SU-DHL-6 (cell line): ENCODE results near the gene CHPF2.

Experiments
- H2AFZ ChIP-seq: fragments of 200-600 bp; sonication (generic); 2 replicates; pipeline ENCODE4 v1.6.1; 2014; ENCODE audit warnings: low read depth, mild to moderate bottlenecking, moderate library complexity, mixed read lengths, antibody characterized with exemption, low read length; ENCODE audit not compliant: severe bottlenecking
- H3F3A ChIP-seq: fragments of 200-600 bp; shearing (Covaris generic); 2 replicates; pipeline ENCODE4 v1.6.0; 2016; ENCODE audit warnings: antibody characterized with exemption, mild to moderate bottlenecking; ENCODE audit not compliant: insufficient read depth
- H3K27ac ChIP-seq: fragments of 200-600 bp; sonication (generic); 2 replicates; pipeline ENCODE4 v1.5.1; 2016; ENCODE audit warnings: low read depth, mild to moderate bottlenecking, low read length, moderate library complexity, mixed read lengths
- H3K27me3 ChIP-seq: fragments of 200-600 bp; sonication (generic), shearing (Covaris generic); 2 replicates; pipeline ENCODE4 v1.6.0; 2014; ENCODE audit warnings: mild to moderate bottlenecking, low read length
- H3K36me3 ChIP-seq: fragments of 200-600 bp; sonication (generic); 2 replicates; pipeline ENCODE4 v1.6.1; 2014; ENCODE audit warnings: mild to moderate bottlenecking, low read length, mixed read lengths
- H3K4me2 ChIP-seq: fragments of 300-600, 200-600 bp; shearing (Covaris generic), sonication (generic); 2 replicates; pipeline ENCODE4 v1.6.0; 2014; ENCODE audit warnings: low read length, low read depth, mild to moderate bottlenecking; ENCODE audit not compliant: poor library complexity, severe bottlenecking
- H3K4me3 ChIP-seq: fragments of 200-600 bp; sonication (generic); 2 replicates; pipeline ENCODE4 v1.5.1; 2014; ENCODE audit warnings: antibody characterized with exemption, low read length, mild to moderate bottlenecking, mixed read lengths; ENCODE audit not compliant: insufficient read depth, poor library complexity, severe bottlenecking
- H3K79me2 ChIP-seq: fragments of 200-600 bp; sonication (generic); 2 replicates; pipeline ENCODE4 v1.6.1; 2014; ENCODE audit warnings: mild to moderate bottlenecking, low read length, moderate library complexity; ENCODE audit not compliant: insufficient read depth
- H3K9ac ChIP-seq: fragments of 200-600 bp; sonication (generic); 2 replicates; pipeline ENCODE4 v1.7.0; 2014; ENCODE audit warnings: mild to moderate bottlenecking, low read length
- H3K9me2 ChIP-seq: fragments of 200-600 bp; sonication (generic); replicated peaks from 2 replicates; pipeline ENCODE4 v1.6.1; 2014; ENCODE audit warnings: low read length; ENCODE audit not compliant: insufficient read depth
- H3K9me3 ChIP-seq: fragments of 200-600 bp; sonication (generic); 2 replicates; pipeline ENCODE4 v1.6.1; 2014; ENCODE audit warnings: low read length, mixed read lengths; ENCODE audit not compliant: insufficient read depth
- H4K20me1 ChIP-seq: fragments of 200-600 bp; sonication (generic); 2 replicates; pipeline ENCODE4 v1.6.1; 2014; ENCODE audit warnings: low read depth, mild to moderate bottlenecking, antibody characterized with exemption, low read length, moderate library complexity, mixed read lengths
- CTCF ChIP-seq: fragments of 200-600 bp; sonication (generic); IDR thresholded peaks from one replicate; pipeline ENCODE4 v1.5.1; 2017; ENCODE audit warnings: antibody characterized with exemption, mild to moderate bottlenecking, low read length, moderate library complexity; ENCODE audit not compliant: insufficient read depth, poor library complexity, severe bottlenecking
- EZH2phosphoT487 ChIP-seq: fragments of 200-600 bp; sonication (generic), shearing (Covaris generic); conservative IDR thresholded peaks from 2 replicates; pipeline ENCODE4 v1.6.1; 2018; ENCODE audit warnings: mild to moderate bottlenecking, antibody characterized with exemption, low read length, moderate library complexity, mixed read lengths

The CHPF2 gene

DNA sequence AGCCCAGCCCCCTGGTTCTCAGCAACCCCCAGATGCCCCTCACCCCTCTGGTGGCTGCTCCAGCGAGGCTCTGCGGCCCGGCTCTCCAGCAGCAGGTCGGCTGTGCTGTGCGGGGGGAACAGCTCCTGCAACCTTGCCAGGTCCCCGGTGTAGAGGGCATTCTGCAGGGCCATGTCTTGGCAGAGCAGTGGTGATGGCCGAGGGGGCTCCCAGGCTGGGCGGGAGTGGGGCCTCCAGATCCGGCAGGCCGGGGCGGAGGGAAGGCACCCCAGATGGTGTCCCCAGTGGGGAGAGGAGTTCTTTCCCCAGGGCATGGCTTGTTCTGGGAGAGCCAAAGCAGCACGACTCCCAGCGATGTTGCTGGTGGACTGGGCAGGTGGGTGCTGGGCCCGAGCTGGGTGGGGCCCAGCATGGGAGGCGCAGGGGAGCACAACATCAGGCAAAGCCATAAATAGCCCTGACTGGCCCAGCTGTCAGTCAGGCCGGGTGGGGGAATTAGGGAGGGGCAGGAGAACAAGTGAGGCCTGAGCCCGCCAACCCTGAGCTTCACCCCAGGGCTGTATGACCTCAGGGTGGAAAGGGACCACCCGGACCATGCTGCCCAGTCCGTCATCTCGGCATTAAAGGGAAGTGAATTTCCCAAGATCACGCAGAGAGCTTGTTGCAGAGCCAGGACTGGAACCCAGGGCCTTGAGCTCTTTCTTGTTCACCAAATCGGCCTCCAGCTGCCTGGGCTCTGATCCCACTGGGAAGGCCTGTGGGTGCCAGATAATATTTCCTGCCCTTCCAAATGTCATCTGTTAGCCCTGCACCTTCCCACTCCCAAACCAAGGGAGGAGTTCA is 44.7 kb upstream of the CHPF2 start:
- Histone ChIP-seq H3K4me2 (no peak overlapping the region), H3F3A (no peaks in the 10 kb centered on the region), H3K36me3 (no peaks in the 10 kb centered on the region), H3K9me2 (no peaks in the 10 kb centered on the region), H3K4me3 (no peak overlapping the region), H3K9me3 (no peaks in the 10 kb centered on the region), H4K20me1 (no peaks in the 10 kb centered on the region), H3K9ac (no peak overlapping the region), H2AFZ (no peak overlapping the region), H3K27me3 (no peaks in the 10 kb centered on the region), H3K79me2 (no peaks in the 10 kb centered on the region), H3K27ac (no peak overlapping the region)
- TF ChIP-seq CTCF (no peak), EZH2phosphoT487 (no peak)

GRCh38 chr7:151188252-151188542 is 44.1 kb upstream of the CHPF2 start:
- Histone ChIP-seq H3K27me3 (no peaks in the 10 kb centered on the region), H3F3A (no peaks in the 10 kb centered on the region), H3K27ac (no peak overlapping the region), H3K9me2 (no peaks in the 10 kb centered on the region), H3K4me3 (no peak overlapping the region), H3K36me3 (no peaks in the 10 kb centered on the region), H3K79me2 (no peaks in the 10 kb centered on the region), H3K4me2 (no peak overlapping the region), H4K20me1 (no peaks in the 10 kb centered on the region), H3K9ac (no peak overlapping the region), H3K9me3 (no peaks in the 10 kb centered on the region), H2AFZ (no peak overlapping the region)
- TF ChIP-seq EZH2phosphoT487 (no peak), CTCF (no peak)

GRCh38 chr7:151189038-151189437 is 43.2 kb upstream of the CHPF2 start:
- TF ChIP-seq CTCF (no peak), EZH2phosphoT487 (no peak)
- no peaks in the 10 kb centered on the region for H4K20me1 ChIP-seq
- H2AFZ ChIP-seq = no peak overlapping the region
- no peaks in the 10 kb centered on the region for H3K9me2 ChIP-seq
- H3F3A ChIP-seq = no peaks in the 10 kb centered on the region
- no peaks in the 10 kb centered on the region for H3K9me3 ChIP-seq
- H3K4me2 ChIP-seq = no peak overlapping the region
- no peaks in the 10 kb centered on the region for H3K79me2 ChIP-seq
- H3K4me3 ChIP-seq = no peak overlapping the region
- no peak overlapping the region for H3K27ac ChIP-seq
- H3K27me3 ChIP-seq = no peaks in the 10 kb centered on the region
- H3K36me3 ChIP-seq = no peaks in the 10 kb centered on the region
- no peak overlapping the region for H3K9ac ChIP-seq
